GM12872 (cell line): ENCODE data around the gene CEL.

ENCODE experiments used
- CTCF ChIP-seq: IDR thresholded peaks from 3 replicates; pipeline ENCODE4 v1.5.1; 2011; ENCODE audit warnings: low read depth, mild to moderate bottlenecking, low read length, moderate library complexity; ENCODE audit not compliant: insufficient read depth

Gene CEL

GRCh38 chr9:133104718-133105460 is 43.1 kb downstream of the CEL start:
- no peak for TF ChIP-seq CTCF

GRCh38 chr9:133105461-133105770 is 43.6 kb downstream of the CEL start:
- no peak for TF ChIP-seq CTCF

GRCh38 chr9:133106511-133107244 is 44.9 kb downstream of the CEL start:
- no peak for TF ChIP-seq CTCF

GRCh38 chr9:133107245-133107722 is 45.5 kb downstream of the CEL start:
- no peak for TF ChIP-seq CTCF

GRCh38 chr9:133107961-133108793 is 46.4 kb downstream of the CEL start:
- TF ChIP-seq CTCF, result no peak

- no peak for TF ChIP-seq CTCF
Observed at GRCh38 chr9:133108794-133109641, 47.2 kb downstream of the CEL start.
